GM12892 (cell line): ENCODE measurements around the gene CXCL12.

ENCODE experiments used
- POLR2A ChIP-seq: IDR thresholded peaks from 2 replicates; pipeline ENCODE4 v1.6.1; 2011; ENCODE audit warnings: low read depth, low read length, control low read depth
- POLR2AphosphoS5 ChIP-seq: IDR thresholded peaks from 2 replicates; pipeline ENCODE4 v1.6.1; 2011; ENCODE audit warnings: low read depth, low read length, control low read depth
- TAF1 ChIP-seq: IDR thresholded peaks from 2 replicates; pipeline ENCODE4 v1.6.1; 2011; ENCODE audit warnings: low read depth, mild to moderate bottlenecking, control low read depth, low read length, borderline replicate concordance

- TF ChIP-seq POLR2A, result no peak
- no peak for TF ChIP-seq TAF1
- no peak for TF ChIP-seq POLR2AphosphoS5
Observed at GRCh38 chr10:44334091-44334490, 50.8 kb downstream of the CXCL12 start.
